GM18873 (cell line): ENCODE data around the gene BANP.
"Not testable (repeated sequence)": the region's sequence is repeated elsewhere in the genome, so short reads cannot be mapped to it uniquely, and the experiment has no call there.

Experiments
- ATAC-seq: cut with Tn5 transposase; IDR thresholded peaks from one replicate; pipeline ENCODE4 v1.9.1; 2021; ENCODE audit warnings: mild to moderate bottlenecking, moderate library complexity, moderate number of reproducible peaks; ENCODE audit not compliant: unreplicated experiment, low FRiP score

BANP gene

DNA sequence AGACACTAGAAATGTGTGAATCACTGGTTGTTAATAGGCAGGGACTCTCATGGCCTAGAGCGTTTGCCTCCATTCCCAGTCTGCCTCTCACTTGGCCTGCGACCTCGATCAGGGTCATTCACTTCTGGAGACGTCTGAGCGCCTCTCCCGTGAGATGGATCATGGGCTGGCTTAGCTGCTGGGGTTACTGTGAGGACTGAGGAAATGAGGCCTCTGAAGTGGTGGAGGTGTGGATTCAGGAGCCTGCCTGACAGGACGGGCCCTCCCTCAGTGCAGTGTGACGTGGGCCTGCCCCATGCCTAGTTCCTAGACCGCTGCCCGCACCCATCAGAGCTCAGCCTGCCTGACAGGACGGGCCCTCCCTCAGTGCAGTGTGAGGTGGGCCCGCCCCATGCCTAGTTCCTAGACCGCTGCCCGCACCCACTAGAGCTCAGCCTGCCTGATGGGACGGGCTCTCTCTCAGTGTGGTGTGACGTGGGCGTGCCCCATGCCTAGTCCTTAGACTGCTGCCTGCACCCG lies 61.9 kb downstream of the BANP start:
- ATAC-seq, result no peak

DNA sequence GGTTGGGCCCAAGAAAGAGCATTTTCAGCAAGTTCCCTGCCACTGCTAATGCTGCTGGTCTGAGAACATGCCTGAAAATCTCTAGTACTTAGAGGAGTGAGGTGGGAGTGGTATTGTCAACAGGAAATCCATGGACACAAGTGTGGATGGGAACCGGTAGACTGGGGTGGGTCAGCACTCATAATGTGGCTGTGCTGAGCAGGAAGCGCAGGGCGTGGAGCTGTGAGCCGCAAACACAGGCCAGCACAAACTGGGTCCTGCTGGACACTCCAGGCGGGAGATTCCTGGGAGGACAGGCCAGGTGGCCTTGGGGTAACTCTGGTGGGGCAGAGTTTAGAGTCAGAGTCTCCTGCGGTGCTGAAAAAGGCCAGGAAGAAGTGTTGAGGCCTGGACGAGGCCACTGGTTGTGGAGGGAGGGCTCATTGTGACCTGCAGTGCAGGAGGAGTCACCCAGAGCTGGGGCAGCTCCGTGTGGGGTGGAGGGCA lies 62.6 kb downstream of the BANP start:
- ATAC-seq, result no peak

DNA sequence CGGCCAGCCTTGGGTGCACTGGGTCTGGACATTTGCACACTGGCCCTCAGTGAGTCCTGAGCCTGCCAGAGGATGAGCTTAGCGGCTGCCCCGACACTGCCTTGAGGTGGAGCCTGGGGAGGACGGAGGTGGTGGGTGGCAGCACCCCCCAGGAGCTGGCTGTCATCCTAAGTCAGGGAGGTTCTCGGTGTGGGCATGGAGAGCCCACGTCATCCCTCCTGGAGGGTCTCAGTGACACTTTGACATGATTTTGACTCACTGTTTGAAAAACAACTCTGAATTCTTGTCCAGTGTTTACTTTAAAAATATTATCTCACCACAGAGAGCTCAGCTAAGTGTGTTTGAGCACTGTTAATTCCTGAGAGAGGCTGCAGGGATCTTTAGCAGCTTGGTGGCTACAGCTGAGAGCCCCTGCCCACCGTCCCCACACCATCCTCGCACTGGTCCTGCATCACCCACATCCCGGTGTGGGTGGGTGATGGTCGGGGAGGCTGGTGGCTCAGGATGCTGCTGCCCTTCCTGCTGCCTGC lies 63.1 kb downstream of the BANP start:
- no peak for ATAC-seq

DNA sequence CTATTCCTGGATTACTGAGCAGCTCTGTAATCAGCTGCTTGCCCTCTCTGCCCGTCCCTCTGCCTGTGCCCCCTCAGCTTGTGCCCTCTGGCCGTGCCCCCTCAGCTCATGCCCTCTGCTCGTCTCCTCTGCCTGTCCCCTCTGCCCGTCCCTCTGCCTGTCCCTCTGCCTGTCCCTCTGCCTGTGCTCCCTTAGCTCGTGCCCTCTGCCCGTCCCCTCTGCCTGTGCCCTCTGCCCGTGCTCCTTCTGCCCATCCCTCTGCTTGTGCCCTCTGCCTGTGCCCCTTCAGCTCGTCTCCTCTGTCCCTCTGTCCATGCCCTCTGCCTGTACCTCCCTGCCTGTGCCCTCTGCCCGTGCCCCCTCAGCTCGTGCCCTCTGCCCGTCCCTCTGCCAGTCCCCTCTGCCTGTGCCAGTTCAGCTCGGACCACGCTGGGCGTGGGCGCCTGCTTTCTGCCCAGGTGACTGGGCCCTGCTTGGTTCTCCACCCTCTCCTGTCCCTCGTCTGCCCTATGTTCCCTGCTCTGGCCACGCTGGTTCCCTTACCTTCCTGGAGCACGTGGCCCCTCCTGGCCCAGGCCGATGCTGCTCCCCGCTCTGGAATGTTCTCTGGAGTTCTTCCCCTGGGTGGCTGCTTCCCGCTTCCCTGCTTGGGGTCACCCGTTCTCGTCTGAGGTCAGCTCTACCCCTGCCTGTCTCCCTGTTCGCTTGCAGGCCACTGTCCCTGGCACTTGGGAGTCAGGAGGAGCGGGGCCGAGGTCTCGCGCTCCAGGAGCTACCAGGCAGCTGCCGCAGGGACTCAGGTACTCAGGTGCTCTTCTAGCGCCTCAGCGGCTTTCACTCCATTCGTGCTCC lies 63.9 kb downstream of the BANP start:
- ATAC-seq, result no peak

DNA sequence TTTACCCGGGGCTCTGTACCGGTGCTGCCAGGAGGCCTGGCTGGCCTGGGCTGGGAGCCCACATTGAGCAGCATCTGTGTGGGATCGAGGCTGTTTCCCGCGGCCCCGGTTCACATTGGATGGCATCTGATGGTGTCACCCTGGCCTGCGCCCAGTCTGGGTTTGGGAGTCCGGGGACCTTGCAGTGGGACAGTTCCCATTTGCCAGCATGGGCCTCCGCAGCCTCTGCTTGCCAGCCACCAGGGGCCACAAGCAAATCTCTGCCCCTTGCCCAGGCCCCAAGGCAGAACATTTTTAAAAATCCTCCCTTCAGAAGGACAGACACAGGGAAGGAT lies 64.5 kb downstream of the BANP start:
- ATAC-seq, result no peak

DNA sequence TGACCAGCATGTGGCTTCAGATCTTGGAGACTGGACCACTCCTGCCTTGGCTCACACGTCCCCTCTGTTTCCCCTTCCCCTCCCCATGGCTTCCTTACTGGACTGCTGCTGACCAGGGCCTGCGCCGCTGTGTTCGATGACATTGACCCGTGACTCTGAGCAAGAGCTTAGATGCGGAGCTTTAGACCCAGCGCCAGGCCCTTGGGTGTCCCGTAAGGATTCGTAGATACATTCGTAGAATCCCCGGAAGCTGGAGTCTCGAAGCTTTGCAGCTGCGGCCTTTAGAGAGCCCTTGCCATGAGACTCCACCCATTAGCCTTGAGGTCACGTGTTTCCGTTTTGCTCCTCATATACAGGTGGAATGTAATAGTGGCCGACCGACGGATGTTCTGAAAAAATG lies 65.2 kb downstream of the BANP start:
- ATAC-seq, result not testable (repeated sequence)

DNA sequence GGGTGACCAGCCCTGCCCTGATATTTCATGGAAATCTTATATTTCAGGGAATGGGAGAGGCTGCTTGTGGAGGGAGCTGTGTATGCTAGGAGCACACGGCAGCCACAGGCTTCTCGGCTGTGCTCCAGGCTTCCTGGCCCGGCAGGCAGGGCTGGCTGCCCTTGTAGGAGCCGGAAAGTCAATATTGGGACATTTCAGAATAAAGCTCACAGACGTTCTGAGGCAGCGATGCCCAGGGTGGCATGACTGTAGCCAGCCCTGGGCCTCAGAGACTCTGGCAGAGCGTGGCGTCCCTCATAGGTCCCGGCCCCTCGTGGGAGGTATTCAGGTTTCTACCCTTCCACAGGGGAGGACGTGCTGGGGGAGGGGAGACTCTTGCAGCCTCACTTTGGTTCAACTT lies 65.7 kb downstream of the BANP start:
- no peak for ATAC-seq

DNA sequence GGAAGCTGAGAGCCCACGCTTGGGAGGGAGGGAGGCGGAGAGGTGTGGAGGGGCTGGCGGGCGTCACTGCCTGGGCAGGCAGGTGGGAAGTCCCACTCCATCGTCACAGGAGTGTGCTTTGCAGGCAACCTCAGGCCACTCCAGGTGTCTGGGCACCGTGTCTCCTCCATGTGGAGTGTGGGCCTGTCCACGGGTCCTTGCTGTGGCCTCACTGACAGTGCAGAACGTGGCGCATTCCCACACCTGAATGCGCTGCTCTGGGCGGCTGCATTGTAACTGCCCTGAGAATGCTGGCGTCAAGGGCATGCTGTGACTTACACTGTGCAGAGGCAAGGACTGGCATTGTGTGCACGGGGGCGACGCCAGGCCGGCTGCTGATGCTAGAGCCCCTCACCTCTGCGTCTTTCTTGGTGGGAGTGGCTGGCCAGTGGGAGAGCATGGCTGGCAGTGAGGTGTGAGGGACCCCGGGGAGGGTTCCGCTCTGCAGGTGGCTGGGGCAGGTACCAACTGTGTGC lies 66.4 kb downstream of the BANP start:
- ATAC-seq, result no peak

DNA sequence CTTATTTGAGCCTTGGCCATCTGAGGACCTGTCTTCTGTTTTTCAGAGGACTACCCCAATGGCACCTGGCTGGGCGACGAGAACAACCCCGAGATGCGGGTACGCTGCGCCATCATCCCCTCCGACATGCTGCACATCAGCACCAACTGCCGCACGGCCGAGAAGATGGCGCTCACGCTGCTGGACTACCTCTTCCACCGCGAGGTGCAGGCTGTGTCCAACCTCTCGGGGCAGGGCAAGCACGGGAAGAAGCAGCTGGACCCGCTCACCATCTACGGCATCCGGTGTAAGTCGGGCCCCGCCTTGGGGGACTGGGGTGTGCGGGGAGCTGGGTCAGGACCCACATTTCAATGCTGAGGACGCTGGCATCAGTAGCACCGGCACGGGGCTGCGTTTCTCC lies 67.1 kb downstream of the BANP start:
- ATAC-seq, result not testable (repeated sequence)

DNA sequence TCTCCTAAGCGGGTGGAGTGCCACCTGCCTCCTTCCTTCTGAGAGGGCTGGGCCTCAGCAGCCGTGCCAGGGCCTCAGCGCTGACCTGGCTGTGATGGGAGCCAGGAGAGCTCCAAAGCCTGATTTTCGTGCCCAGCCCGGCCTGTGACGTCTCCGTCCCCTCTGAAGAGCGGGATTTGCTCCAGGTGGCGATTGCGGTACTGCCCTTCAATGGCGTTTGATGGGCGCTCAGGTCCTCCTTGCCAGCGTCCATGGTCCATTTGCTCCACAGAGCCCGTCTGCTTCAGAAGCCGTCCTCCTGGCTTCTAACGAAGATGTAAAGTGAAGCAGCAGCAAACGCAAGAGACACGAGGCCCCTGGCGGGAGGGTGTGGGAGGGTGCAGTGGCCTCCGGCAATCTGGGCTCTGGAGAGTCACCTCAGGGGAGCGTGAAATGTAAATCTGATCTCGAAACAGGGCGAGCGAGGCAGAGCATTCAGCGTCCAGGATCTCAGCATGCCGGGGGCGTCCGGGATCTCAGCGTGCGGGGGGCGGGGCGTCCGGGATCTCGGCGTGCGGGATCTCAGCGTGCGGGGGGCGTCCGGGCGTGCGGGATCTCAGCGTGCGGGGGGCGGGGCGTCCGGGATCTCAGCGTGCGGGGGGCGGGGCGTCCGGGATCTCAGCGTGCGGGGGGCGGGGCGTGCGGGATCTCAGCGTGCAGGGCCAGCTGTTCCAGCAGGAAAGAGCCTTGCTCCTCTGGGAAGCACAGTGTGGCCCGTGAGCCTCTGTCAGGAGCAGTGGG lies 68.0 kb downstream of the BANP start:
- ATAC-seq, result not testable (repeated sequence)

DNA sequence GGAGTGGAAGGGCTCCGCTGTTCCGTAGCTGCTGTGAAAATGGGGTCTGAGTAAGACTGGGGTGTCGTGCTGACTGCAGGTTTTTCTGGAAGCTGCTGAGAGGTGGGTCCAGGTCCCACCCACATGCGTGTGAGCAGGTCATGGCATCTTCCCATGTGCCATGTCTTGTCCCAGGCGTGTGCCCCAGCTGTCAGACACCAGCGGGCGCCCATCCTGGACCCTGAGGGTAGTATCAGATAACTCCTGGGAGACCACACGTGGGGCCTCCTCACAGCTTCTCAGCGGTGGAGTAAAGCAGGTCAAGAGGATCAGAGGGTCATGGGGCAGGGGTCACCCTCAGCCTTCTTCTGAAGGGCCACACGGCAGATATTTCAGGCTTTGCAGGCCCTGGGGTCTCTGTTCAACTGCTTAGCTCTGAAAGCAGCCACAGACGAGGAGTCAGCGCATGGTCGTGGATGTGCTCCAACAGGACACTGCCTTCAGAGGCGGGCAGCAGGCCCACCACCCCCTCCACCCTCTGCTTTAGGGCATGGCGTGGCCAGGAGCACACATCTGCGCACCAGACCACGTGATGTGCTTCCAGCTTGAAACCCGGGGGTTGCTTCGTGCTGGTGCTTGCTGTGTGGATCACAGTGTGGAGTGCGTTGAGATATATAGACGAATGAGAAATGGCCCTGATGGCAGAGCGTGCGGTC lies 68.7 kb downstream of the BANP start:
- no peak for ATAC-seq

DNA sequence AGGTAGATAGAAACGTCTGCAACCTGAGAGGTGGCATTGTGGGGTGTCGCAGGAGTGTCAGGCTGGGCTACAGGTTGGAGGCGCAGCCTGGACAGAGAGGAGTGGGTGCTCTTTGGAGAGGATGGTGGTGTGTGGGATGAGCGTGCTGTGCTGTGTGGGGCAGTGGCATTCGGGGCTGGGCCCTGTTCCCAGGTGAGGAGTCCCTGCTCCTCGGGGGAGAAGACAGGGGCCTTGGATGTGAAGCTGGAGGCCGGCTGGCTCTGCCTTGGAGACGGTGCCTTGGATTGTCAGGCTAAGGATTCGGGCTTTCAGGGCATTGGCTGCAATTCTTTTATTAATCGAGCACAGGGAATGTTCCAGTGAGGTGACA lies 69.3 kb downstream of the BANP start:
- no peak for ATAC-seq

DNA sequence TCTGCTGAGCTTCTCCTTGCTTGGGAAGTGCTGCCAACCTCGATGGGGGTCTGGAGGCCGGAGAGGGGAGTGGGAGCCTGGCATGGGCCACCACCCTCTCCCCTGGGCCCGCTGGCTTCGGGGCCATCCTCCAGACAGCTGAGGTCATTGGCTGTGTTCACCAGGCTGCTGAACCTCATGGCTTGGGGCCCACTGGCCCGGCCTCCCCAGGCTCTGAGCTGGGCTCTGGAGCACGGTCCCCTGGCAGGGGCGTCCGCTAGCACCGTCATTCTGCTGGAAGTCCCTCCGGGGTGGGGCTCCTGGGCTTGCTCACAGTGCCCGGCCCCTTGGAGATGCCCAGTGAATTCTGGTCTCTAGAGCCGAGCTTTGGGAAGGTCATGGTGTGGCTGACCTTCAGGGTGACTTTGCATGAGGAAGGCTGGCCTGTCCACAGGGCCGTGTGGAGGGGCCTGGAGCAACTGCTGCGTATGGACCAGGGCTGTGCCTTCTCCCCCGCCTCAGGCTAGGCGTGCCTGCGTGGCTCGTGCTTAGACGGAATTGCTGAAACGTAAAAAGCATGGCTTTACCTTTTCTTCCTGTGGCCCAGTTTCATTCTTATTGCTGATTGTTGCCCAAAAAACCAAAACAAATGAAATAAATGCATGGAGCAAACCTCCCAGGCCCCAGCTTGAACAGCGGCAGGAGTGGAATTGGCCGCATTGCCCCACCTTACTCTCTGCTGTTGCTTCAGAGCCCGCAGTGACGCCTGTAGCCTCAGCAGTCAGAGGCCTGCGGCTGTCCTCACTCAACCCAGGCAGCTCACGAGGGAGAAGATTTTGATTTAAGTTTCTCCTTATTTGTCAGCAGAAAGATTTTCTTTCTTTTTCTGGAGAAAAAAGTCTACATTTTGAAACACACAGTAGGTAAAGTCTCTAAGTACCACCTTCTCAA lies 70.1 kb downstream of the BANP start:
- not testable (repeated sequence) for ATAC-seq

DNA sequence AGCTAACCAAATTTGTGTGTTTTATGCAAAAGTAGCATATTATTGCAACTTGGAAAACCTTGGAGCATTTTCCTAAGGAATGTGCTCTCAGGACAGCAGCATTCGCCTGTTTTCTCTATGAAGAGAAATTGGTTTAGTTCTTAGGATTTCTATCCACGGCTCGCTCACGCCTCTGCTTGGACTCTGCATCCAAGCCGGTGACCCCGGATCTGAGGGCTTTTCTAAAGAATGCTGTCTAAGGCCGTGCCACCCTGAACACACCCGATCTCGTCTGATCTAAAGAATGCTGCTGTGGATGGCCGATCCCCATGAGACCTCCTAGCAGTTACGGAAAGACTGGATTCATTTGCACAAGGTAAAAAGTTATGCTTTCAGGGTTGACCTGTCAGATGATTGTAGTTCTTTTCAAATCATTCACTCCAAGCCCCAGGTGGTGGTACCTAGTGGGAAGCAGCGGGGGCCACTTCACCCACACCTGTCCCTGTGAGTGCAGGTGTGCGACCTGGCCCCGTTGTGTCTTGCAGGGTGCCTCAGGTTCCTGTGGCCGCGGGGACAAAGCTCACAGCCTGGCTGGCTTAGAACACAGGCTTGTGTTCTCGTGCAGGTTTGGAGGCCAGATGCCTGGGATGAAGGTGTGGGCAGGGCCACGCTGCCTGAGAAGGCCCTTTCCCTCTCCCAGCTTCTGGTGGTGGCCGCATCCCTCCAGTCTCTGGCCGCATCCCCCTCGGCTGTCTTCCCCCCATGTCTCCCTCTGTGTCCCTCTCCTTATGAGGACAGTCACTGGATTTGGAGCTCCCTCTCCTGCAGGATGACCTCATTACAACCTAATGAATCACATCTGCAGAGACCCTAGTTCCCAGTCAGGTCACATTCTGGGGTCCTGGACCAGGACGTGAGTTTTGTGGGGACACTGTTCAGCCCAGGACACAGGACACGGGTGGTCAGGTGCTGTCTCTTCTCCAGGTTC lies 71.1 kb downstream of the BANP start:
- ATAC-seq, result no peak

DNA sequence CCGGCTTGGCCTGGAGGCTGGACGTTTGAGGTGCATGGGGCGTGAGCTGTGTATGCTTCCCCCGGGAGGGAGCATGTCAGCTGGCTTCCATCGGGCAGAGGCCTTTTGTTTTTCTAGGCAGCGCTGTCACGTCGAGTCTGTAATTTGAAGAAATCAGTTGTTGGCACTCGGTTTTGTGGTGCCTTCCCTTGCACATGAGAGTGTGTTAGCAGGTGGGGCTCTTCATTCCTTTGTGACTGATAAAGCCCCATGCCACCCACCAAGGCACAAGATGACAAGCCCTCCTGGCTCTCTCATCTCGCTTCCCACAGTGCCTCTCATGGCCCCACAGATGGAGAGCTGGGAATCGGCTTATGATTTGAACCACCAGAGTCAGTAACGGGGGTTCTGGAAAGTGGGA lies 72.1 kb downstream of the BANP start:
- no peak for ATAC-seq

DNA sequence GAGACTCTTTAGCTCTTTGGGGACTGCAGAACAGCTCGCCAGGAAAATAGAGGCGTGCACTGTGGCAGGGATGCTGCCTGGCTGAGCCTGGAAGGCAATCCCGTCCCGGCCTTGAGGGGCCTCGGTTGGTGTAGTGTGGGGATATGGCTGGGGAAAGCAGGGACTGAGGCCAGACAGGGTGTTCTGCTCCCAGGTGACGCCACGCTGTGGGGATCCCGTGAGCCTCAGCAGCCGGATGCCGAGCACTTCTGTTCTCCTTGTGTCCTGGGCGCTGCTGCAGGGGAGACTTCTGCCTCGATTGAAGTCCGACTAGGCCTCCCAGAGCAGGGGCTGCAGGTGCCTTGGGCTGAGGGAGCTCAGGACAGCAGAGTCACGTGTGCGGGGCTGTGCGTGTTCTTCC lies 72.6 kb downstream of the BANP start:
- ATAC-seq, result no peak

DNA sequence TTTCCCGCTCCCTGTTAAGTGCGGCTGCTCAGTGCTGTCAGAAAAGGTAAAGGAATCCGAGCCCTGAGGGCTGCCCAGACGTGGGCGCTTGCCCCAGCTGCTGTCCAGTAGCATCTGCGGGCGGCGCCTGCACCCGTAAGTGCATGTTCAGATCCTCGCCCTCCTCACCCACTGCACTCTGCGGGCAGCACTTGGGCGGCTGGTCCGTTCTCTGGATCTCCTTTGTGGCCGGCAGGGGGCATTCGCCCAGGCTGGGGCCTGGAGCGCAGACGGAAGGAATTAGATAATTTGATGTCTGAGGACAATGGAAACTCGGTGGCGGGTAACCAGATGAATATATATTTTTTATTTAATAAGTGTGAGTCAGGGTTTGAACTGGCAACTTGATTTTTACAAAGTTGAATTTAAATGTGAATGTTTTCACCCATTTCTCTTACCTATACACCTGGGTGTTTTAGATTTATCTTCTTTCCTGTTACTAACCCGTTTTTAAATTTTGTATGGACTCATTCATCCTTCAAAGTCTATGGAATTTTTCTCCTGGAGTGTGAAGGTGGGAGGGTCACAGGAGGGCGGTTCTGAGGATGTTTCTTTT lies 73.4 kb downstream of the BANP start:
- ATAC-seq, result not testable (repeated sequence)

DNA sequence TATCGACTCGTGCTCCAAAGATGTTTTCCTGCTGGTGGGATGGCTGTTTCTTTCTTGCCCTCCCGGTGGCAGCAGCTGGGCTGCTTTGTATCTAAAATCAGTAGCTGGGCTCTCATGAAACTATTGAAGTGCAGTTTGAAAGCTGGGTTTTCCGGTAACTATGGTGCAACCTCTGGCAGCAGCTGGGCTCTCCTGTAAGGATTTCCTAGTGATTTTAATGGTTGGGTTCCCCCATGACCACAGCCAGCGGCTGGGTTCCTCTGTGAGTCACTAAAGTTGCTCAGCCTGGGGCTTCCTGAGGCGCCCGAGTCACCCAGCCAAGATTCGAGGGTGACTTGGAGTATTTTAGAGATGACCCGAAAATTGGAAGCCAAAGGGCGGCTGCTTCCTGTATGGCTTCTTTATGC lies 73.9 kb downstream of the BANP start:
- not testable (repeated sequence) for ATAC-seq
